ENCODE data around the gene SLC10A2.

SLC10A2 gene

DNA sequence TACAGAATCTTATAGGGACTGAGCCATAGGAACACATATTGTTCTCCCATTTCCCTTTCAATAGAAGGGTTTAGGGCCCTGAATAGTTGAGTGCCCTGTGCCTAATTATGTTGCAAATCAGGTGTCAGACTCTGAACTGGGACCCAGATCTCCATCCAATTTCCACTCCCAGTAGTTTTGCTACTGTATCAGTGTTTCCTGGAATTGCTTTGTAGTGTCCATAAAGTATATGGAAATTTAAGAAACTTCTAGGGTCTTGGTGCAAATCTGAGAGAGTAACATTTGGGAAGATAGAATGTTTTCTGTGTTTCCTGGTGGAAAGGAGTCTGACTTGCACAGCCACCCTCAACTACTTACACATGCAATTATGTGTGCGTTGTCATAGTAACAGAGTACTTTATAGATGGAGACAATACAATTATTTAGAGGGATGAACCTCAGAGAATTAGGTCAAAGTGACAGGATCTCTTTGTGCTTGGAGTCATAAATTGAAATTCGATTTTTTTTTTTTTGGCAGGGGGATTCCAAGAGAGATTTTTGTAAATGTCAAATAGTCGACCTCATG is 646 bp upstream of the SLC10A2 start:
- TF ChIP-seq, protein P1, sequence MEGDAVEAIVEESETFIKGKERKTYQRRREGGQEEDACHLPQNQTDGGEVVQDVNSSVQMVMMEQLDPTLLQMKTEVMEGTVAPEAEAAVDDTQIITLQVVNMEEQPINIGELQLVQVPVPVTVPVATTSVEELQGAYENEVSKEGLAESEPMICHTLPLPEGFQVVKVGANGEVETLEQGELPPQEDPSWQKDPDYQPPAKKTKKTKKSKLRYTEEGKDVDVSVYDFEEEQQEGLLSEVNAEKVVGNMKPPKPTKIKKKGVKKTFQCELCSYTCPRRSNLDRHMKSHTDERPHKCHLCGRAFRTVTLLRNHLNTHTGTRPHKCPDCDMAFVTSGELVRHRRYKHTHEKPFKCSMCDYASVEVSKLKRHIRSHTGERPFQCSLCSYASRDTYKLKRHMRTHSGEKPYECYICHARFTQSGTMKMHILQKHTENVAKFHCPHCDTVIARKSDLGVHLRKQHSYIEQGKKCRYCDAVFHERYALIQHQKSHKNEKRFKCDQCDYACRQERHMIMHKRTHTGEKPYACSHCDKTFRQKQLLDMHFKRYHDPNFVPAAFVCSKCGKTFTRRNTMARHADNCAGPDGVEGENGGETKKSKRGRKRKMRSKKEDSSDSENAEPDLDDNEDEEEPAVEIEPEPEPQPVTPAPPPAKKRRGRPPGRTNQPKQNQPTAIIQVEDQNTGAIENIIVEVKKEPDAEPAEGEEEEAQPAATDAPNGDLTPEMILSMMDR (IDR thresholded peaks at IDR 0.05; ENCODE audit: low read length), result no peak
- TF ChIP-seq EZH2 (IDR thresholded peaks at IDR 0.05; ENCODE audit: borderline replicate concordance, low read length), result no peak
- no peak overlapping the region for H3K9ac ChIP-seq (ENCODE audit: low read length)
- H3K4me1 ChIP-seq (ENCODE audit: insufficient read depth, low read length, severe bottlenecking), result peaks cover 11% of the 10 kb centered on the region
- no peaks in the 10 kb centered on the region for H4K20me1 ChIP-seq (ENCODE audit: insufficient read depth, low read length)
- H3K27me3 ChIP-seq (ENCODE audit: insufficient read depth, low read length), result no peaks in the 10 kb centered on the region
- no peak overlapping the region for H3K4me2 ChIP-seq (ENCODE audit: low read length)
- no peaks in the 10 kb centered on the region for H3K36me3 ChIP-seq (ENCODE audit: insufficient read depth, low read length)
- no peaks in the 10 kb centered on the region for H3K79me2 ChIP-seq (ENCODE audit: insufficient read depth, low read length)
- H3K4me3 ChIP-seq (ENCODE audit: low read depth, low read length, poor library complexity, severe bottlenecking), result no peak overlapping the region
- H2AFZ ChIP-seq (ENCODE audit: low read length), result no peak overlapping the region
- no peaks in the 10 kb centered on the region for H3F3A ChIP-seq (ENCODE audit: insufficient read depth, low read length)
- H3K27ac ChIP-seq (ENCODE audit: low read depth, low read length, poor library complexity, severe bottlenecking), result no peak overlapping the region
- no peaks in the 10 kb centered on the region for H3K9me2 ChIP-seq (ENCODE audit: low read depth, low read length)
- H3K9me3 ChIP-seq (ENCODE audit: low read length), result peaks cover 5% of the 10 kb centered on the region; the same call in 1 of the 2 replicates

DNA sequence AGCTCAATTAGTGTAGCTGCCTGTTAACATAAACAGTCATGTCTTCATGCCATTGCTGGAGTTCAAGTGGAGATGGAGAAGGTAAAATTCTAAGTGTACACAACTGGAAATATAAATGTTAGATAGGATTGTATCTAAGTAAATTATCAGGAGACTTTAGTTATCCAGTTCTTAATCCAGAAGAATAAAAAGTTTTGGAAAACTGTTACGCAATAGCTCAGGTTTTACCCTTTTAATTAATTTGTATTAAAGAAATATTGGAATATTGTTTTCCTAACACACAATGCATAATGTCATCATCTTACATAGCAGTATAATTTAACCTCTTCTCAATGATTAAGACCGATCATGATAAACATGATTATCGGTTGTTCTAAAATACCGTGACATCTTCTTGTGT is 2.8 kb downstream of the SLC10A2 start:
- Histone ChIP-seq H3K79me2 (ENCODE audit: insufficient read depth, low read length) (no peaks in the 10 kb centered on the region), H3K27ac (ENCODE audit: low read depth, low read length, poor library complexity, severe bottlenecking) (no peak overlapping the region), H3K4me2 (ENCODE audit: low read length) (no peak overlapping the region), H3K4me1 (ENCODE audit: insufficient read depth, low read length, severe bottlenecking) (peaks cover 10% of the 10 kb centered on the region), H2AFZ (ENCODE audit: low read length) (no peak overlapping the region), H3K27me3 (ENCODE audit: insufficient read depth, low read length) (no peaks in the 10 kb centered on the region), H4K20me1 (ENCODE audit: insufficient read depth, low read length) (no peaks in the 10 kb centered on the region), H3F3A (ENCODE audit: insufficient read depth, low read length) (no peaks in the 10 kb centered on the region), H3K36me3 (ENCODE audit: insufficient read depth, low read length) (no peaks in the 10 kb centered on the region), H3K9me2 (ENCODE audit: low read depth, low read length) (no peaks in the 10 kb centered on the region), H3K9me3 (ENCODE audit: low read length) (no peaks in the 10 kb centered on the region), H3K4me3 (ENCODE audit: low read depth, low read length, poor library complexity, severe bottlenecking) (no peak overlapping the region), H3K9ac (ENCODE audit: low read length) (no peak overlapping the region)
- no peak for TF ChIP-seq EZH2 (IDR thresholded peaks at IDR 0.05; ENCODE audit: borderline replicate concordance, low read length)
- TF ChIP-seq, protein P1 (IDR thresholded peaks at IDR 0.05; ENCODE audit: low read length), result no peak

DNA sequence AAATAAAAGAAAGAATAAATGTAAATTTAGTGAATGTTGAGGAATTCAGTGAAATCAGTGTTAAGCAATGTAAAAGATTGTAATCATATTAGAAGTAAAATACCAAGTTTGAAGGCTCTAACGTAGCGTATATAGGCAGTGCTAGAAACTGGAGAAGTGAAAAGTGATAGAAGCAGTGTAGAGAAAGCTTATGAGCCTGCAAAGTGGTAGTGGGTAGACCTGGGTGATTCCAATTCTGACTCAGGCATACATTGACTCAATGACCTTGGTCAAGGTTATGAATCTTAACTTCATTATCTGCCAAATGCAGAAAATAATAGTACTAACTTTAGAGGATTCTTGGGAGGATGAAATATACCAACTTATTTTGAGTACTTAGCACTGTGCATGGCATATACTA is 4.1 kb downstream of the SLC10A2 start:
- no peak overlapping the region for H2AFZ ChIP-seq (ENCODE audit: low read length)
- TF ChIP-seq EZH2 (IDR thresholded peaks at IDR 0.05; ENCODE audit: borderline replicate concordance, low read length), result no peak
- TF ChIP-seq, protein P1 (IDR thresholded peaks at IDR 0.05; ENCODE audit: low read length), result no peak

More for the DNA sequence above, 4.1 kb downstream of the SLC10A2 start:
- Histone ChIP-seq H3K4me2 (ENCODE audit: low read length) (no peak overlapping the region), H3K9me2 (ENCODE audit: low read depth, low read length) (no peaks in the 10 kb centered on the region), H3K9me3 (ENCODE audit: low read length) (peaks cover 7% of the 10 kb centered on the region), H3K79me2 (ENCODE audit: insufficient read depth, low read length) (no peaks in the 10 kb centered on the region), H3K27ac (ENCODE audit: low read depth, low read length, poor library complexity, severe bottlenecking) (no peak overlapping the region), H3K36me3 (ENCODE audit: insufficient read depth, low read length) (no peaks in the 10 kb centered on the region), H3K27me3 (ENCODE audit: insufficient read depth, low read length) (no peaks in the 10 kb centered on the region), H3F3A (ENCODE audit: insufficient read depth, low read length) (no peaks in the 10 kb centered on the region), H4K20me1 (ENCODE audit: insufficient read depth, low read length) (no peaks in the 10 kb centered on the region), H3K4me3 (ENCODE audit: low read depth, low read length, poor library complexity, severe bottlenecking) (no peak overlapping the region), H3K9ac (ENCODE audit: low read length) (no peak overlapping the region), H3K4me1 (ENCODE audit: insufficient read depth, low read length, severe bottlenecking) (no peaks in the 10 kb centered on the region)
